HL-60 (cell line): ENCODE data around the gene CFAP251.
"Not testable (repeated sequence)": the region's sequence is repeated elsewhere in the genome, so short reads cannot be mapped to it uniquely, and the experiment has no call there.

Experiments used
- DNase-seq, 2 experiments: peaks; one replicate each; pipeline ENCODE4 v3.0.0-alpha.2; 2010 to 2020; ENCODE audit warnings: low read depth in 1 of 2, low spot score in 1 of 2
- H3K27ac ChIP-seq: fragments of 250-450 bp; sonication (Bioruptor Pico); replicated peaks from 2 replicates; pipeline ENCODE4 v1.5.1; 2020; ENCODE audit warnings: mild to moderate bottlenecking, moderate library complexity
- H3K27me3 ChIP-seq: fragments of 250-450 bp; sonication (Bioruptor Pico); 2 replicates; pipeline ENCODE4 v1.5.1; 2021; ENCODE audit warnings: mild to moderate bottlenecking, moderate library complexity; ENCODE audit not compliant: insufficient read depth, poor library complexity, severe bottlenecking
- H3K4me3 ChIP-seq: replicated peaks from 2 replicates; pipeline ENCODE4 v1.5.1; 2011; ENCODE audit warnings: mild to moderate bottlenecking, control low read depth, low read length; ENCODE audit not compliant: insufficient read depth
- CTCF ChIP-seq: IDR thresholded peaks from one replicate; pipeline ENCODE4 v1.5.1; 2011; ENCODE audit warnings: low read length, control low read depth, inconsistent platforms; ENCODE audit not compliant: insufficient read depth
- GABPA ChIP-seq: IDR thresholded peaks from 2 replicates; pipeline ENCODE4 v1.6.1; 2012; ENCODE audit warnings: low read depth
- POLR2AphosphoS5 ChIP-seq: IDR thresholded peaks from 2 replicates; pipeline ENCODE4 v1.6.1; 2012; ENCODE audit warnings: low read depth
- SPI1 ChIP-seq: IDR thresholded peaks from 2 replicates; pipeline ENCODE4 v1.6.1; 2012; ENCODE audit warnings: low read depth, mild to moderate bottlenecking, borderline replicate concordance
- TF ChIP-seq, protein P1 (sequence below): IDR thresholded peaks from 2 replicates; pipeline ENCODE4 v1.6.1; 2012; ENCODE audit warnings: low read depth; ENCODE audit not compliant: insufficient replicate concordance

The CFAP251 gene

DNA sequence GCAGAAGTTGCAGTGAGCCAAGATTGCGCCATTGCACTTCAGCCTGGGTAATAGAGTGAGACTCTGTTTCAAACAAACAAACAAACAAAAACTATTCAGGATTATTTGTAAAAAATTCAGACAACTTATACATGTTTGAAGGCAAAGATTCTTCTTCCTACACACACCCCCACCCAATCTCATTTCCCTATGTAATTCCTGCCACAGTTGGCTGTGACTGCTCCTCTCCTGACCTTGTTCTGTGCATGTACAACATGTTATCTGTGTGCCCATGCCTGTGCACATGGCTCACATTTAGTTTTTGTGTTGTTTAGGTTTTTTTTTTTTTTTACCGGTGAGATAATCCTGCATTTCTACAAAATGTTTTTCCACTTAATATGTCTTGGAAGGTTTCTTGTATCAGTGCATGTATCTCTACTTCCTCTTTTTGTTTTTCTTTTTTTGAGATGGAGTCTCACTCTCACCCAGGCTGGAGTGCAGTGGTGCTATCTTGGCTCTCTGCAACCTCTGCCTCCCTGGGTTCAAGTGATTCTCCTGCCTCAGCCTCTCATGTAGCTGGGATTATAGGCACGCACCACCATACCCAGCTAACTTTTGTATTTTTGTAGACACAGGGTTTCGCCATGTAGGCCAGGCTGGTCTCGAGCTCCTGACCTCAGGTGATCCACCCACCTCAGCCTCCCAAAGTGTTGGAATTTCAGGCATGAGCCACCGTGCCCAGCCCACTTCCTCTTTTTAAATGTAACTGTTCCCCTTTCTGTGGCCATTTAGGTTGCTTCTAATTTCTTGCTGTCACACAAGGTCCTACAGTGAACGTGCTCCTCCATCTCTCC, 8.7 kb downstream of the CFAP251 start:
- Histone ChIP-seq H3K4me3 (no peak overlapping the region), H3K27me3 (no peaks in the 10 kb centered on the region), H3K27ac (peak overlapping the region; percentile 10; the same call in 1 of the 2 replicates)
- TF ChIP-seq POLR2AphosphoS5 (0 out of 2 replicates have a peak, but pooled peaks have one; percentile 41), GABPA (no peak), SPI1 (peak; percentile 100), CTCF (no peak)
- TF ChIP-seq, protein P1, sequence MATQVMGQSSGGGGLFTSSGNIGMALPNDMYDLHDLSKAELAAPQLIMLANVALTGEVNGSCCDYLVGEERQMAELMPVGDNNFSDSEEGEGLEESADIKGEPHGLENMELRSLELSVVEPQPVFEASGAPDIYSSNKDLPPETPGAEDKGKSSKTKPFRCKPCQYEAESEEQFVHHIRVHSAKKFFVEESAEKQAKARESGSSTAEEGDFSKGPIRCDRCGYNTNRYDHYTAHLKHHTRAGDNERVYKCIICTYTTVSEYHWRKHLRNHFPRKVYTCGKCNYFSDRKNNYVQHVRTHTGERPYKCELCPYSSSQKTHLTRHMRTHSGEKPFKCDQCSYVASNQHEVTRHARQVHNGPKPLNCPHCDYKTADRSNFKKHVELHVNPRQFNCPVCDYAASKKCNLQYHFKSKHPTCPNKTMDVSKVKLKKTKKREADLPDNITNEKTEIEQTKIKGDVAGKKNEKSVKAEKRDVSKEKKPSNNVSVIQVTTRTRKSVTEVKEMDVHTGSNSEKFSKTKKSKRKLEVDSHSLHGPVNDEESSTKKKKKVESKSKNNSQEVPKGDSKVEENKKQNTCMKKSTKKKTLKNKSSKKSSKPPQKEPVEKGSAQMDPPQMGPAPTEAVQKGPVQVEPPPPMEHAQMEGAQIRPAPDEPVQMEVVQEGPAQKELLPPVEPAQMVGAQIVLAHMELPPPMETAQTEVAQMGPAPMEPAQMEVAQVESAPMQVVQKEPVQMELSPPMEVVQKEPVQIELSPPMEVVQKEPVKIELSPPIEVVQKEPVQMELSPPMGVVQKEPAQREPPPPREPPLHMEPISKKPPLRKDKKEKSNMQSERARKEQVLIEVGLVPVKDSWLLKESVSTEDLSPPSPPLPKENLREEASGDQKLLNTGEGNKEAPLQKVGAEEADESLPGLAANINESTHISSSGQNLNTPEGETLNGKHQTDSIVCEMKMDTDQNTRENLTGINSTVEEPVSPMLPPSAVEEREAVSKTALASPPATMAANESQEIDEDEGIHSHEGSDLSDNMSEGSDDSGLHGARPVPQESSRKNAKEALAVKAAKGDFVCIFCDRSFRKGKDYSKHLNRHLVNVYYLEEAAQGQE = no peak
- peak in 1 of 2 experiments; percentile 83 for DNase-seq

GRCh38 chr12:121927813-121928212, 9.4 kb downstream of the CFAP251 start:
- Histone ChIP-seq H3K27me3 (no peaks in the 10 kb centered on the region), H3K4me3 (no peak overlapping the region), H3K27ac (no peak overlapping the region)
- no peak for DNase-seq
- TF ChIP-seq POLR2AphosphoS5 (no peak), SPI1 (no peak), GABPA (no peak), CTCF (no peak)
- TF ChIP-seq, protein P1 = no peak

GRCh38 chr12:121929545-121929944, 11.2 kb downstream of the CFAP251 start:
- not testable (repeated sequence) for H3K4me3 ChIP-seq, DNase-seq, H3K27ac ChIP-seq, H3K27me3 ChIP-seq

GRCh38 chr12:121930862-121931261, 12.5 kb downstream of the CFAP251 start:
- Histone ChIP-seq H3K27me3 (no peaks in the 10 kb centered on the region), H3K27ac (no peak overlapping the region), H3K4me3 (no peak overlapping the region)
- no peak for DNase-seq
- TF ChIP-seq POLR2AphosphoS5 (no peak), CTCF (no peak), SPI1 (no peak), GABPA (no peak)
- TF ChIP-seq, protein P1 = no peak
